Neural crest cell (in vitro differentiated cells): Measurements from ENCODE around the gene ARL8A. TPM values are rescaled to one million over a fixed set of nuclear protein-coding genes. Genes with fewer than 3 reads are reported as not detected.

Experiments
- DNase-seq: peaks from one replicate; pipeline ENCODE4 v3.0.0; 2021; ENCODE audit warnings: low read depth, mixed read lengths, low spot score
- H3K27ac Mint-ChIP-seq: one replicate; pipeline ENCODE4 v1.8.0; 2021; ENCODE audit warnings: mild to moderate bottlenecking, mixed read lengths; ENCODE audit not compliant: unreplicated experiment
- H3K27me3 Mint-ChIP-seq: 2 replicates; pipeline ENCODE4 v1.8.0; 2021; ENCODE audit warnings: low read depth, mild to moderate bottlenecking, mixed read lengths
- H3K36me3 Mint-ChIP-seq: 2 replicates; pipeline ENCODE4 v1.8.0; 2021; ENCODE audit warnings: low read depth, mild to moderate bottlenecking, mixed read lengths
- H3K4me1 Mint-ChIP-seq: 2 replicates; pipeline ENCODE4 v1.8.0; 2021; ENCODE audit warnings: mixed read lengths
- H3K4me3 Mint-ChIP-seq: one replicate; pipeline ENCODE4 v1.8.0; 2021; ENCODE audit warnings: mild to moderate bottlenecking, mixed read lengths
- H3K9me3 Mint-ChIP-seq: 2 replicates; pipeline ENCODE4 v1.8.0; 2021; ENCODE audit warnings: mixed read lengths
- total RNA-seq: library from RNA; stranded (reverse); gene quantifications from 2 replicates; pipeline ENCODE4 v1.2.1, GENCODE V29; 2021
- TF ChIP-seq, protein P1 (sequence below): fragments of 200-600 bp; sonication (generic); conservative IDR thresholded peaks from 2 replicates; pipeline ENCODE4 v1.5.0; 2021; ENCODE audit warnings: antibody characterized with exemption, mild to moderate bottlenecking

Gene ARL8A
- total RNA-seq, 1 donor from 2014 or later: 50.9 TPM

DNA sequence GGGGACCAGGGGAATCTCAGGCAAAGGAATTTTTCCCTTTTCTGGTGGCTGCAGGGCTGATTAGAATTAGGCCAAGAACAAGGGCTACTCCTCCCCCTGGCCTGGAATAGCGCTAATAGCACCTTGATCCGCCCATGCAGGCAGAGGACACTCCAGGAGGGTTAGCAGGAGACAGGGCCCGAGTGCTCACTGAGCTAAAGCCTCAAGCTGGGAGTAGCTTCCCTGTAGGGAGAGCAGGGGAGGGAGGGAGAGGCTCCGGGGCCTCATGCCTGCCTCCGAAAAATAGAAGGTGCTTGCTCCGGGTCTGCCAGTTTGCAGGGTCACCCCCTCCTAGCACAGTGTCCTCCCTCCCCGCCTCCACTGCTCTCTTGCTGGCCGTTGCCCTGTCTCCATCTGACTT, 12.1 kb upstream of the ARL8A start:
- no peaks in the 10 kb centered on the region for H3K9me3 Mint-ChIP-seq
- H3K4me1 Mint-ChIP-seq: peaks cover 16% of the 10 kb centered on the region
- no peak overlapping the region for H3K27ac Mint-ChIP-seq
- TF ChIP-seq, protein P1, sequence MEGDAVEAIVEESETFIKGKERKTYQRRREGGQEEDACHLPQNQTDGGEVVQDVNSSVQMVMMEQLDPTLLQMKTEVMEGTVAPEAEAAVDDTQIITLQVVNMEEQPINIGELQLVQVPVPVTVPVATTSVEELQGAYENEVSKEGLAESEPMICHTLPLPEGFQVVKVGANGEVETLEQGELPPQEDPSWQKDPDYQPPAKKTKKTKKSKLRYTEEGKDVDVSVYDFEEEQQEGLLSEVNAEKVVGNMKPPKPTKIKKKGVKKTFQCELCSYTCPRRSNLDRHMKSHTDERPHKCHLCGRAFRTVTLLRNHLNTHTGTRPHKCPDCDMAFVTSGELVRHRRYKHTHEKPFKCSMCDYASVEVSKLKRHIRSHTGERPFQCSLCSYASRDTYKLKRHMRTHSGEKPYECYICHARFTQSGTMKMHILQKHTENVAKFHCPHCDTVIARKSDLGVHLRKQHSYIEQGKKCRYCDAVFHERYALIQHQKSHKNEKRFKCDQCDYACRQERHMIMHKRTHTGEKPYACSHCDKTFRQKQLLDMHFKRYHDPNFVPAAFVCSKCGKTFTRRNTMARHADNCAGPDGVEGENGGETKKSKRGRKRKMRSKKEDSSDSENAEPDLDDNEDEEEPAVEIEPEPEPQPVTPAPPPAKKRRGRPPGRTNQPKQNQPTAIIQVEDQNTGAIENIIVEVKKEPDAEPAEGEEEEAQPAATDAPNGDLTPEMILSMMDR: no peak
- no peak overlapping the region for H3K4me3 Mint-ChIP-seq
- no peaks in the 10 kb centered on the region for H3K36me3 Mint-ChIP-seq
- no peaks in the 10 kb centered on the region for H3K27me3 Mint-ChIP-seq
- no peak for DNase-seq

DNA sequence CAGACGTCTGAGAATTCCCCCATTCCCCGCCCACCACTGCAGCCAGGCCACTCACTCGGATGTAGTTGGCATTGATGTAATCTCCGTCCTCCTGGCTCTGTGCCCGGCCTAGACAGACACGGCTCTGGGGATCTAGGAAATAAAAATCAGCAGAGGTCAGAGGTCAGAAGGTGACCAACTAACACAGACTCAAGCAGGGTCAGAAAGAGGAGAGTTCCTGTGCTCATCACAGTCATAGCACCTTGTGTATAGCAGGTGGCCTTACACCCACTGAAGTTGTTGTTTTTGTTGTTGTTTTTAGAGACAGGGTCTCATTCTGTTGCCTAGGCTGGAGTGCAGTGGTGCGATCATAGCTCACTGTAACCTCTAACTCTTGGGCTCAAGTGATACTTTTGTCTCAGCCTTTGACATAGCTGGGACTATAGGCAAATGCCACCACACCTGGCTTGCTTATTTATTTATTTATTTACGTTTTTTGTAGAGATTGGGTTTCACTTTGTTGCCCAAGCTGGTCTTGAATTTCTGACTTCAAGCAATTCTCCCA, 11.0 kb upstream of the ARL8A start:
- peaks cover 6% of the 10 kb centered on the region for H3K4me1 Mint-ChIP-seq
- H3K4me3 Mint-ChIP-seq: no peak overlapping the region
- H3K27me3 Mint-ChIP-seq: no peaks in the 10 kb centered on the region
- DNase-seq: no peak
- H3K36me3 Mint-ChIP-seq: no peaks in the 10 kb centered on the region
- H3K9me3 Mint-ChIP-seq: no peaks in the 10 kb centered on the region
- TF ChIP-seq, protein P1: no peak
- H3K27ac Mint-ChIP-seq: no peak overlapping the region

DNA sequence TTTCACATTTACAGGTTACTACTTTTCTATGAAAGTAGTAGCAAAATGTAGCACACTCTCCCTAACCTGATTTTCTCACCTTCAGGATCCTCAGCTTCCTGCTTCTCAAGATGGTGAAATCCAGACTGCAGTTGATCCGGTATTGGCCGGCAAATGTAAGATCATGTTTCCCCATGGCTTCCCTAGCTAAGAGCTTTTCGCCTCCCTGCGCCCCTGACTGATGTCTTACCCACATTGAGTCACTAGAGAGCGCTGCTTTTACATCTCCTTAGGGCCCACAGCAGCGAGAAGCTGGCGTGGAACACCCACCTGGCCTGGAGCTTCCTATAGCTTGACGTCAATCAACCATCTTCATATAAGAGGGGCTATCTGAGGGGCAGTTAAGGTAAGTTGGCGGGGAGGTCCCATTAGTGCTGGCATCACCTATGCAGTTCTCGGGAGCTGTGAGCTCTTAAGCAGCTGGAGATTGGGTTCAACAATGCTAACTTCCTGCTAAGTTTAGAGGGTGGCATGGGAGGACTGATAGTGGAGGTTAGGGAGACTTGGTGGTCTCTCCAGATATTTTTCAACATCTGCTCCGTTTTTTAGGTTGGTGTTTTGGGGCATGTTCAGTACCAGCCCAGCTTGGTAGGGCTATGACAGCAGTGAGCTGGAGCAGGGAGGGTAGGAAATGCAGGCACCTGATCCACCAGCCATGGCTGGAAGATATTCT, 10.4 kb upstream of the ARL8A start:
- TF ChIP-seq, protein P1: peak; percentile 53
- DNase-seq: peak; percentile 41

DNA sequence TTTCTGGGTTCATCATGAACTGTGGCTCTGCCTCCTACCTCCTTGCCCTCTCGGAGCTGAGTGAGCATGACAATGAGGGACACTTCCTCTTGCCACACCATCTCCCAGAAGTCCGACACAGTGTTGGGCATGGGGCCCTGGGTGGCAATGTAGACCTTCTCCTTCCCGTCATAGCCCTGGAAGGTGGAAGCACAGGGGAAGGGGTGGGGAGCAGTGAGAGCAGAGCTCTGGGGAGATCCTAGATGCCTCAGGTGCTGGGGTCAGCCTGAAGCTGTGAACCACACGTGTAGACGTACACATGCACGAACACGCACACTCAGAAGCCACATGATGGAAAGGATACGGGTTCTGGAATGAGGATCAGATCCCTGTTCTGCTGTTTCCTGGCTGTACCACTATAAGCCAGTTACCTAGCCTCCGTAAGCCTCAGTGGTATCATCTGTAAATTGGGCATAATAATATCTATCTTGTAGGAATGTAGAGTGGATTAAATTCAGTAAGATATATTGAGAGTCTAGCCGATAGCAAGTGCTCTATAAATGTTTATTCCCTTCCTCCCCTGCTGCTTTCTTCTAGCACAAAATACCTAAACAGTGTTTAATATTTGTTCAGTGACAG, 9.7 kb upstream of the ARL8A start:
- Mint-ChIP-seq H3K27ac (no peak overlapping the region), H3K27me3 (no peaks in the 10 kb centered on the region)

More for the DNA sequence above, 10.4 kb upstream of the ARL8A start:
- H3K27me3 Mint-ChIP-seq: no peaks in the 10 kb centered on the region
- no peak overlapping the region for H3K27ac Mint-ChIP-seq
- peak overlapping the region; percentile 31 for H3K4me3 Mint-ChIP-seq
- H3K4me1 Mint-ChIP-seq: peaks cover 5% of the 10 kb centered on the region
- no peaks in the 10 kb centered on the region for H3K9me3 Mint-ChIP-seq
- no peaks in the 10 kb centered on the region for H3K36me3 Mint-ChIP-seq

DNA sequence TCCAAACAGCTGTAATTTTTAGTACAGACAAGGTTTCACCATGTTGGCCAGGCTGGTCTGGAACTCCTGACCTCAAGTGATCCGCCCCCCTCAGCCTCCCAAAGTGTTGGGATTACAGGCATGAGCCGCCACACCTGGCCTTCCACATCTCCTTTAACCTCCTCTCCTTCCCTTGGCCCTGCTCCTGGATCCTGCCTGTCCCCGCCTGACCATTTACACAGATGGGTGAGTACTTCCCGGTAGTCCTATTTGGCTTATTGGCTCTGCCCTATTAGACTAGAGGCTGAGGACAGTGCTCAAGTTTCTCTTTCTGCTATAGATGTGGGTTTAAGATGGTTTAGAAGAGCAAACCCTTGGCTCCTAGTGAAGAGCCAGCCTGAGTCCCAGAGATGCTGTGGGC, 8.7 kb upstream of the ARL8A start:
- Mint-ChIP-seq H3K27me3 (no peaks in the 10 kb centered on the region), H3K9me3 (no peaks in the 10 kb centered on the region), H3K4me3 (no peak overlapping the region), H3K27ac (no peak overlapping the region), H3K36me3 (no peaks in the 10 kb centered on the region), H3K4me1 (peaks cover 5% of the 10 kb centered on the region)
- no peak for DNase-seq
- TF ChIP-seq, protein P1: no peak

More for the DNA sequence above, 9.7 kb upstream of the ARL8A start:
- no peak for DNase-seq
- TF ChIP-seq, protein P1: no peak
- H3K36me3 Mint-ChIP-seq: no peaks in the 10 kb centered on the region
- H3K4me1 Mint-ChIP-seq: peaks cover 5% of the 10 kb centered on the region
- peak overlapping the region; percentile 31 for H3K4me3 Mint-ChIP-seq
- H3K9me3 Mint-ChIP-seq: no peaks in the 10 kb centered on the region
